Activated T-helper 2 cell treated with anti-CD3 and anti-CD28 coated beads, Interferon-gamma antibody, Interleukin-2, Interleukin-4, amounts not matched to agents 10 μg/mL and 5 μg/mL and 100 μg/mL, durations not matched to agents 14 hours and 24 hours and 36 hours (primary cell): ENCODE measurements around the gene EVA1C. TPM values are rescaled to one million over a fixed set of nuclear protein-coding genes. Genes with fewer than 3 reads are reported as not detected.
"Not testable (repeated sequence)": the region's sequence is repeated elsewhere in the genome, so short reads cannot be mapped to it uniquely, and the experiment has no call there.

Experiments
- DNase-seq: peaks from one replicate; pipeline ENCODE4 v3.0.0; 2021; ENCODE audit warnings: low spot score
- H3K27ac Mint-ChIP-seq: one replicate; pipeline ENCODE4 v1.8.0; 2021; ENCODE audit warnings: mixed read lengths
- H3K27me3 Mint-ChIP-seq: one replicate; pipeline ENCODE4 v1.8.0; 2021; ENCODE audit warnings: low read depth, mixed read lengths
- H3K36me3 Mint-ChIP-seq: one replicate; pipeline ENCODE4 v1.8.0; 2021; ENCODE audit warnings: low read depth, mixed read lengths
- H3K4me1 Mint-ChIP-seq: one replicate; pipeline ENCODE4 v1.8.0; 2021; ENCODE audit warnings: low read depth, mixed read lengths
- H3K4me3 Mint-ChIP-seq: one replicate; pipeline ENCODE4 v1.8.0; 2021; ENCODE audit warnings: low read depth, mild to moderate bottlenecking, moderate library complexity, mixed read lengths
- H3K9me3 Mint-ChIP-seq: one replicate; pipeline ENCODE4 v1.8.0; 2021; ENCODE audit warnings: mixed read lengths
- intact Hi-C: fragments of 100-400 bp; cut with micrococcal nuclease; formaldehyde crosslinking; loops from one replicate; pipeline ENCODE4 v1.15.1; 2023
- total RNA-seq: library from RNA; stranded (reverse); gene quantifications from 2 replicates; pipeline ENCODE4 v1.2.3, GENCODE V29; 2022

Gene EVA1C
- total RNA-seq, 1 donor from 2014 or later: 8.4 TPM

GRCh38 chr21:32507342-32507919 is 94.9 kb downstream of the EVA1C start:
- no peak for DNase-seq
- no peak overlapping the region for H3K27ac Mint-ChIP-seq
- H3K9me3 Mint-ChIP-seq: peaks cover 8% of the 10 kb centered on the region
- H3K27me3 Mint-ChIP-seq: no peaks in the 10 kb centered on the region
- H3K4me3 Mint-ChIP-seq: no peak overlapping the region
- H3K4me1 Mint-ChIP-seq: no peaks in the 10 kb centered on the region
- no peaks in the 10 kb centered on the region for H3K36me3 Mint-ChIP-seq
- intact Hi-C loops: no loop called here

DNA sequence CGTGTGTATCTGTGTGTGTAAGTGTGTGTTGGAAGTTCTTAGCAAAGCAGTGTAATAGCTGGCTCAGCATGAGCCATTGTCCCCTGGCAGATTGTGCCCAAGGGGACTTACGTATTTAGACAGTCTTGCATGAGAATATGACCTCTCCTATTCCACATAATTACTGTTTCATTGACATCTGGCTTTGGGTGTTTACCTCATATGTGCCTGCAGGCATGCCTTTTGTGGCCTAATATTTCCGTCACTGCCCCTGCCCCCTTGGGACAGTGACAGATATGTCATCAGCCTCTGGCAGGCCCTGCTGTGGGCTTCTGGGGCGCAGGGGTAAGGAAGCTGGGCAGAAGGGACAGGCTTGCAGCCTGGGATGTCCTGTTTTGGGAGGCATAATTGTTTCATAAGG is 95.5 kb downstream of the EVA1C start:
- H3K4me1 Mint-ChIP-seq, H3K27ac Mint-ChIP-seq, DNase-seq, H3K27me3 Mint-ChIP-seq, H3K9me3 Mint-ChIP-seq, intact Hi-C loops, H3K4me3 Mint-ChIP-seq, H3K36me3 Mint-ChIP-seq: not testable (repeated sequence)

DNA sequence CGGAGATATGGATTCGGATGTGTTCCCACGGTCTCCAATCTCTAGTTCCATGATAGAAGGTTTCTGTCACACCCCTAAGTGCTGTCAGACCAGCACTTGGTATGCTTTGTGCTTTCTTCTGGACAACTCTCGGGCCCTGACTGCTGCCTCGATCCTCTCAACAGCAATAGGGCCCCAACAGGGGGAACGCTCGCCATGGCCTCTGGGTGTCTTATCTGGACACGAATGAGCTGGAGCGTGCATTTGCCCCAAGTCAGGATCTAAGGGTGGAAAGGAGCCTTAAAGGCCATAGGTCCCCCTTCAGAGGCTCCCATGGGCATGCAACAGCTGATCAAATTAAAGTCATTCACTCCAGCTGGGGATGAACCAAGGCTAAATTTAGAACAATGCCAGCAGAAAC is 96.1 kb downstream of the EVA1C start:
- Mint-ChIP-seq H3K4me3 (no peak overlapping the region), H3K36me3 (no peaks in the 10 kb centered on the region), H3K27me3 (no peaks in the 10 kb centered on the region), H3K27ac (no peak overlapping the region), H3K4me1 (no peaks in the 10 kb centered on the region), H3K9me3 (peaks cover 8% of the 10 kb centered on the region)
- DNase-seq: no peak
- intact Hi-C loops: no loop called here

GRCh38 chr21:32508975-32509374 is 96.5 kb downstream of the EVA1C start:
- H3K4me3 Mint-ChIP-seq, intact Hi-C loops, H3K27me3 Mint-ChIP-seq, H3K9me3 Mint-ChIP-seq, DNase-seq, H3K27ac Mint-ChIP-seq, H3K36me3 Mint-ChIP-seq, H3K4me1 Mint-ChIP-seq: not testable (repeated sequence)

- H3K27me3 Mint-ChIP-seq: no peaks in the 10 kb centered on the region
- intact Hi-C loops: no loop called here
- peaks cover 3% of the 10 kb centered on the region for H3K9me3 Mint-ChIP-seq
- no peaks in the 10 kb centered on the region for H3K4me1 Mint-ChIP-seq
- no peak overlapping the region for H3K4me3 Mint-ChIP-seq
- no peak overlapping the region for H3K27ac Mint-ChIP-seq
- no peaks in the 10 kb centered on the region for H3K36me3 Mint-ChIP-seq
- DNase-seq: no peak
These were observed 102.0 kb downstream of the EVA1C start for GRCh38 chr21:32514275-32515055.

GRCh38 chr21:32515874-32516273 is 103.4 kb downstream of the EVA1C start:
- no peak overlapping the region for H3K27ac Mint-ChIP-seq
- H3K4me1 Mint-ChIP-seq: no peaks in the 10 kb centered on the region
- H3K36me3 Mint-ChIP-seq: no peaks in the 10 kb centered on the region
- no peaks in the 10 kb centered on the region for H3K9me3 Mint-ChIP-seq
- no peaks in the 10 kb centered on the region for H3K27me3 Mint-ChIP-seq
- H3K4me3 Mint-ChIP-seq: no peak overlapping the region
- DNase-seq: no peak
- intact Hi-C loops: no loop called here

- no peak overlapping the region for H3K27ac Mint-ChIP-seq
- no peak overlapping the region for H3K4me3 Mint-ChIP-seq
- intact Hi-C loops: no loop called here
- DNase-seq: no peak
- H3K36me3 Mint-ChIP-seq: no peaks in the 10 kb centered on the region
- no peaks in the 10 kb centered on the region for H3K4me1 Mint-ChIP-seq
- H3K27me3 Mint-ChIP-seq: no peaks in the 10 kb centered on the region
- no peaks in the 10 kb centered on the region for H3K9me3 Mint-ChIP-seq
These were observed 104.5 kb downstream of the EVA1C start for GRCh38 chr21:32516756-32517649.

DNA sequence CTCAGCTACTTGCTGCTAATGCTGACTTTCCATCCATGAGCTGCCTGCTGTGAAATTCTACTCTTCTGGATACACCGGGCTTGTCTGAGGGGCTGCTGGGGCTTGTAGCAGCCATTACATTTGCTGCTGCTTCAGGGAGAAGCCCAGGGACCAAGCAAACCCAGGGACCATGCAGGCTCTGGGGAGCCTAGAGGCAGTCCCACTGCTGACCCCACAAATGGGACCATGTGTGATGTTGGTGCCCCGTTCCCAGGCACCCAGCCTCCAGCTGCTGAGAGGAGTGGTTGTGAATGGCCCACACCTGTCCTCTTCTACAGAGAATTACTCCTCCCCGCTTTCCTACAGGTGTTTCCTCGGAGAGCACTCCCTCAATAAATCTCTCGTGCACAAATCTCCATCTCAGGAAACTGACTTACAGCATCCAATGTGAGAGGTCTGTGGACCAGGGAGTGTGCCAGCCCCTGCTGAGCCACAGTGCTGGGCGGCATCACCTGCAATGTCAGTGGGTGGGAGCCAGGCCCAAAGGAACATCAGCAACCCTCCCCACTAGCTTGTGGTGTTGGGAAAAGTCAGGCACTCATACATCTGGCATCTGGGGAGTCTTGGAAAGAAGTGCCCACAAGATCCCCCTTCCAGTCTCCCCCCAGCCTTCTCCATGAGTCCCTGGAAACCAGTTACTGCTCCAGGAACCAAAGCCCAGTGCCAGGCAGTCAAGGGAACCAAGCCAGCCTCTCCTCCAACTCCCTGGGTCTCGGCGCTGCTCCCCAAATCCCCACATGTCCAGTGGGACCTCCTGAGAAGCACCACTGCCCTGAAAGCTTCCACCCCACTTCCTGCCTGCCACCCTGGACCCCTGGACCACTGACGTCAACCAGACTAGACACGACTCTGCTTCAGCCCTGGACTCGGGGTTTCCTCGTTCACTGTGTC is 107.7 kb downstream of the EVA1C start:
- intact Hi-C loops: no loop called here
- Mint-ChIP-seq H3K27me3 (no peaks in the 10 kb centered on the region), H3K4me1 (no peaks in the 10 kb centered on the region), H3K9me3 (no peaks in the 10 kb centered on the region), H3K36me3 (no peaks in the 10 kb centered on the region), H3K27ac (no peak overlapping the region), H3K4me3 (no peak overlapping the region)
- no peak for DNase-seq

DNA sequence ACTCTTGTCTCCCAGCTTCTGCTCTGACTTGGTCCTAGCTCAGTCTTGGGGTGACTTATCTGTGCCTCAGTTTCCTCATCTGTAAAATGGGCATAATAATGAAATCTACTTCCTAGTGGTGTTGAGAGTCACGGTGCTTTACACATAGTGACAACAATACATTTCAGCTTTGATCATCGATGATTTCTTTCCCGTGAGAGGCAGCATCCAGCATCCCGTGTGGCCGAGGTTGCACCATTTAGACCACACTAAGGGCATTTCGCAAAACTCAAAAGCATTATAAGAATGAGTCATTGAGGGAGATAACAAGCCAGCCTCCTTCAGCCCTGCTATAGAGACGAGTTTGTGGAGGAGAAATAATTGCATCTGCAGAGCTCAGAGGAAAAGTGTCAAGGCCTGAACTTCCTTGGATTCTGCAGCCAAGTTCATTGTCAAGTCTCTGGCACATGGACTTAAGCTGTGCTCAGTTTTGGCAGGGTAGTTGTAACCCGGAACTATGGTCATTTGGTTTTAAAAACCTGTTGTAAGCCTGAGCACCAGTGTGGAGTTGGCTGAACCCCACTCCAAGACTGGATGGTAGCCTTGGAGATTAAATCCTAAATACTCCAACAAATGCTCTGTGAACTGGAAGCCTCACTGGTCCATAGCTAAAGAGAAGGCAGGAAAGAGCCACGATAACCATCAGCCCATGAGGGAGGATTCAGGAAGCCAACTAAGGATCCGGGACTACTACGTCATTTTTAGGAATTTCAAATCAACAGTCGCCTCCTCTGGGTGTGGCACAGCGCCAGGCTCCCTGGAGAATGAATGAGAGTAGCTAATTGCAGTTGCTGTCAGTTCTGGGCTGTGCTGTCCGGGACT is 108.6 kb downstream of the EVA1C start:
- H3K4me1 Mint-ChIP-seq: no peaks in the 10 kb centered on the region
- H3K27me3 Mint-ChIP-seq: no peaks in the 10 kb centered on the region
- H3K27ac Mint-ChIP-seq: no peak overlapping the region
- DNase-seq: no peak
- intact Hi-C loops: no loop called here
- no peaks in the 10 kb centered on the region for H3K36me3 Mint-ChIP-seq
- no peaks in the 10 kb centered on the region for H3K9me3 Mint-ChIP-seq
- H3K4me3 Mint-ChIP-seq: no peak overlapping the region

- H3K9me3 Mint-ChIP-seq: no peaks in the 10 kb centered on the region
- no peak overlapping the region for H3K4me3 Mint-ChIP-seq
- H3K4me1 Mint-ChIP-seq: no peaks in the 10 kb centered on the region
- no peaks in the 10 kb centered on the region for H3K36me3 Mint-ChIP-seq
- no peak for DNase-seq
- no peak overlapping the region for H3K27ac Mint-ChIP-seq
- intact Hi-C loops: no loop called here
- no peaks in the 10 kb centered on the region for H3K27me3 Mint-ChIP-seq
These were observed 109.3 kb downstream of the EVA1C start for GRCh38 chr21:32521736-32522355.

GRCh38 chr21:32523463-32523862 is 111.0 kb downstream of the EVA1C start:
- H3K36me3 Mint-ChIP-seq: no peaks in the 10 kb centered on the region
- no peak overlapping the region for H3K4me3 Mint-ChIP-seq
- DNase-seq: no peak
- H3K27ac Mint-ChIP-seq: no peak overlapping the region
- H3K27me3 Mint-ChIP-seq: no peaks in the 10 kb centered on the region
- no peaks in the 10 kb centered on the region for H3K4me1 Mint-ChIP-seq
- intact Hi-C loops: no loop called here
- H3K9me3 Mint-ChIP-seq: no peaks in the 10 kb centered on the region
